Thoracic aorta (tissue), 2 donors: ENCODE measurements around the gene SUB1. TPM values are rescaled to one million over a fixed set of nuclear protein-coding genes. Genes with fewer than 3 reads are reported as not detected.
"Not testable (repeated sequence)": the region's sequence is repeated elsewhere in the genome, so short reads cannot be mapped to it uniquely, and the experiment has no call there.

Experiments used
- ATAC-seq: fragments of 150-250 bp; one replicate; pipeline ENCODE4 v1.8.0; 2017; ENCODE audit warnings: low read depth; ENCODE audit not compliant: insufficient number of reproducible peaks, low FRiP score
- DNase-seq: peaks from one replicate; pipeline ENCODE4 v3.0.0-alpha.2; 2020; ENCODE audit warnings: low spot score
- H3K27ac ChIP-seq, 2 donors: fragments of 200-600 bp; sonication (generic); 1 replicate in 1 of 2; 2 replicates in 1 of 2; pipeline ENCODE4 v1.5.1; 2016; ENCODE audit warnings: mild to moderate bottlenecking in 2 of 2, moderate library complexity in 2 of 2
- H3K27me3 ChIP-seq: fragments of 200-600 bp; sonication (generic); replicated peaks from 2 replicates; pipeline ENCODE4 v1.6.0; 2016; ENCODE audit warnings: mild to moderate bottlenecking; ENCODE audit not compliant: insufficient read depth
- H3K36me3 ChIP-seq: fragments of 200-600 bp; sonication (generic); one replicate; pipeline ENCODE4 v1.5.1; 2016
- H3K4me1 ChIP-seq, 2 donors: fragments of 200-600 bp; sonication (generic); 1 replicate in 1 of 2; 2 replicates in 1 of 2; pipeline versions ENCODE4 v1.5.1 to v1.6.0; 2016; ENCODE audit warnings: low read depth in 2 of 2, mild to moderate bottlenecking in 1 of 2; ENCODE audit not compliant: control insufficient read depth in 1 of 2
- H3K4me3 ChIP-seq: fragments of 200-600 bp; sonication (generic); 2 replicates; pipeline ENCODE4 v1.5.1; 2016; ENCODE audit warnings: mild to moderate bottlenecking
- H3K9me3 ChIP-seq: fragments of 200-600 bp; sonication (generic); 2 replicates; pipeline ENCODE4 v1.5.1; 2016
- total RNA-seq, 2 donors: library from RNA; depleted of rRNA; stranded (reverse); fragments of >200 nt; gene quantifications; one replicate each; pipeline versions ENCODE4 v1.1.0 to v1.2.3, GENCODE V29; 2016
- TF ChIP-seq, protein P1 (sequence below): fragments of 200-600 bp; sonication (generic); IDR thresholded peaks from one replicate; pipeline ENCODE4 v1.5.1; 2019; ENCODE audit warnings: antibody characterized with exemption

SUB1 gene
- total RNA-seq, 2 donors from 2014 or later = 91.1 to 130 TPM

DNA sequence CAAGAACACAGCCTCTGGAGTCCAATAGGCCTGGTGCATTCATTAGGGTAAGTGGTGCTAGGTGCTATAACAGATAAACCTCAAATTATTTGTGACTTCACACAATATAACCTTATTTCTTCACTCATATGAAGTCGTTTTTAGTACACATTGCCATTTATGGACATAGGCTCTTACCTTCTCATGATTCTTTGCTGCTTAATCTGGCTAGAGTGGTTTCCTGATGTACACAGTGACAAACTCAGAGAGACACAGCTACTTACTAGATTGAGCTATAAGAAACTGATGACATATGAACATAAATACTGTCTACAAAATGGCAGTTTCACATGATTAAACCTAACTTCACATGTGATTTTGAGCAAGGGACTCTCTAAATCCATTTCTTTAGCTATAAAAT, 14.2 kb upstream of the SUB1 start:
- H3K27ac ChIP-seq = no peak overlapping the region
- no peaks in the 10 kb centered on the region for H3K27me3 ChIP-seq
- no peaks in the 10 kb centered on the region for H3K9me3 ChIP-seq
- no peaks in the 10 kb centered on the region for H3K4me1 ChIP-seq
- no peak for ATAC-seq
- TF ChIP-seq, protein P1, sequence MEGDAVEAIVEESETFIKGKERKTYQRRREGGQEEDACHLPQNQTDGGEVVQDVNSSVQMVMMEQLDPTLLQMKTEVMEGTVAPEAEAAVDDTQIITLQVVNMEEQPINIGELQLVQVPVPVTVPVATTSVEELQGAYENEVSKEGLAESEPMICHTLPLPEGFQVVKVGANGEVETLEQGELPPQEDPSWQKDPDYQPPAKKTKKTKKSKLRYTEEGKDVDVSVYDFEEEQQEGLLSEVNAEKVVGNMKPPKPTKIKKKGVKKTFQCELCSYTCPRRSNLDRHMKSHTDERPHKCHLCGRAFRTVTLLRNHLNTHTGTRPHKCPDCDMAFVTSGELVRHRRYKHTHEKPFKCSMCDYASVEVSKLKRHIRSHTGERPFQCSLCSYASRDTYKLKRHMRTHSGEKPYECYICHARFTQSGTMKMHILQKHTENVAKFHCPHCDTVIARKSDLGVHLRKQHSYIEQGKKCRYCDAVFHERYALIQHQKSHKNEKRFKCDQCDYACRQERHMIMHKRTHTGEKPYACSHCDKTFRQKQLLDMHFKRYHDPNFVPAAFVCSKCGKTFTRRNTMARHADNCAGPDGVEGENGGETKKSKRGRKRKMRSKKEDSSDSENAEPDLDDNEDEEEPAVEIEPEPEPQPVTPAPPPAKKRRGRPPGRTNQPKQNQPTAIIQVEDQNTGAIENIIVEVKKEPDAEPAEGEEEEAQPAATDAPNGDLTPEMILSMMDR = no peak
- H3K36me3 ChIP-seq = no peaks in the 10 kb centered on the region
- H3K4me3 ChIP-seq = no peak overlapping the region
- DNase-seq = no peak

DNA sequence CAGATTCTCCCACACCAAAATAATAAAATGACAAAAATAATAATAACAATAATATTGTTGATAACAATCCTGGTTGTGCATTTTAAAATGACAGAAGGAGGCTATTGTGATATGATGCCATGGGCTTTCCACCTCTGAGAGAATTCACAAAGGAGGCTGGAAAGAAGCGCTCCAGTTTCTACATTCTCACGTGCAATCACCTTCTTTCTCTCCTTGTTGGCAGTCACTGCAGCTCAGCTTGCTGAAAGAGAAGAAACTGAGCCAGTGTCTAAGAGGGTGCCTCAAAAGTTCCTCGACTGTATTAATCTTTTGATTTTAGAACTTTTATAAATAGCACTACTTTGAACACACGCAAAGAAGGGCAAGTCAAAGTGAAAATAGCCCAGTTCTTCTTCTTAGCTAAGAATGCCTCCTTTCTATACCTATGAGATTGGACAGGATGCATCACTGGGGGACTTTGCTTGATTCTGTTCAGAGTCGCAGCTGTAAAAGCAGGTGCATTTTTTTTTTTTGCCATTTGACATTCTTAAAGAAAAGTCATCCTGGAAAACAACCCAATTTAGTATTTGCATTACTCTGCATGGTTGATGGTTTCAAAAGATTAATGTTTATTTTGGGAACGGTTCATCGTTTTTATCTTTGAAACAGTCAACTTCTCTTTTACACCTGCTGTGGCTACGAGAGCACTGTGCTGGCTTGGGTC, 12.4 kb upstream of the SUB1 start:
- no peak overlapping the region for H3K4me3 ChIP-seq
- ATAC-seq (no peak), DNase-seq (no peak)
- H3K36me3 ChIP-seq = no peaks in the 10 kb centered on the region
- H3K27me3 ChIP-seq = no peaks in the 10 kb centered on the region
- H3K9me3 ChIP-seq = no peaks in the 10 kb centered on the region
- no peak overlapping the region for H3K27ac ChIP-seq
- TF ChIP-seq, protein P1 = no peak
- no peaks in the 10 kb centered on the region for H3K4me1 ChIP-seq

GRCh38 chr5:32573481-32573854, 11.9 kb upstream of the SUB1 start:
- not testable (repeated sequence) for H3K27me3 ChIP-seq, H3K27ac ChIP-seq, ATAC-seq, H3K4me3 ChIP-seq, H3K9me3 ChIP-seq, H3K4me1 ChIP-seq, H3K36me3 ChIP-seq, DNase-seq

GRCh38 chr5:32574540-32575175, 10.7 kb upstream of the SUB1 start:
- no peaks in the 10 kb centered on the region for H3K9me3 ChIP-seq
- no peak for ATAC-seq
- H3K27ac ChIP-seq = no peak overlapping the region

GRCh38 chr5:32578363-32578762, 7.0 kb upstream of the SUB1 start:
- ATAC-seq (no peak), DNase-seq (no peak)
- Histone ChIP-seq H3K36me3 (no peaks in the 10 kb centered on the region), H3K9me3 (no peaks in the 10 kb centered on the region), H3K4me1 (no peaks in the 10 kb centered on the region), H3K27me3 (no peaks in the 10 kb centered on the region), H3K27ac (no peak overlapping the region), H3K4me3 (no peak overlapping the region)
- TF ChIP-seq, protein P1 = no peak

More at GRCh38 chr5:32574540-32575175, 10.7 kb upstream of the SUB1 start:
- Histone ChIP-seq H3K27me3 (no peaks in the 10 kb centered on the region), H3K36me3 (no peaks in the 10 kb centered on the region), H3K4me3 (no peak overlapping the region), H3K4me1 (no peaks in the 10 kb centered on the region)
- TF ChIP-seq, protein P1 = no peak
- no peak for DNase-seq
